SK-N-SH treated with all-trans-retinoic acid at 6 μM for 48 hours (cell line): ENCODE results near the gene STARD5.

Source experiments
- ATAC-seq: fragments of 200-7000 bp; cut with Tn5 transposase; 3 replicates; pipeline ENCODE4 v1.9.1; 2020; ENCODE audit warnings: mild to moderate bottlenecking, moderate library complexity
- ARNTL ChIP-seq: fragments of 450-650 bp; formaldehyde crosslinking; IDR thresholded peaks from 2 replicates; pipeline ENCODE4 v1.5.0; 2020; ENCODE audit warnings: low read depth, mild to moderate bottlenecking, moderate library complexity, borderline replicate concordance
- BACH2 ChIP-seq: fragments of 250-450 bp; sonication (Bioruptor Pico); IDR thresholded peaks from 2 replicates; pipeline ENCODE4 v1.9.0; 2021; ENCODE audit warnings: mild to moderate bottlenecking, borderline replicate concordance
- CSDC2 ChIP-seq: fragments of 250-450 bp; sonication (Bioruptor Pico); IDR thresholded peaks from 2 replicates; pipeline ENCODE4 v1.5.0; 2020; ENCODE audit warnings: mild to moderate bottlenecking, moderate library complexity
- ESRRG ChIP-seq: fragments of 250-450 bp; sonication (Bioruptor Pico); IDR thresholded peaks from 2 replicates; pipeline ENCODE4 v1.6.1; 2021; ENCODE audit warnings: mild to moderate bottlenecking
- GLIS3 ChIP-seq: fragments of 250-450 bp; sonication (Bioruptor Pico); IDR thresholded peaks from 2 replicates; pipeline ENCODE4 v1.5.0; 2020; ENCODE audit warnings: mild to moderate bottlenecking, moderate library complexity
- ISL1 ChIP-seq: fragments of 250-450 bp; sonication (Bioruptor Pico); IDR thresholded peaks from 2 replicates; pipeline ENCODE4 v2.1.2; 2022; ENCODE audit warnings: mild to moderate bottlenecking, moderate library complexity
- OSR1 ChIP-seq: fragments of 250-450 bp; sonication (Bioruptor Pico); IDR thresholded peaks from 2 replicates; pipeline ENCODE4 v1.8.0; 2022; ENCODE audit warnings: moderate library complexity, mild to moderate bottlenecking, inconsistent platforms
- PPARA ChIP-seq: fragments of 250-450 bp; sonication (Bioruptor Pico); IDR thresholded peaks from 2 replicates; pipeline ENCODE4 v1.5.0; 2020; ENCODE audit warnings: mild to moderate bottlenecking, borderline replicate concordance
- RARB ChIP-seq: fragments of 250-450 bp; sonication (Bioruptor Pico); IDR thresholded peaks from 2 replicates; pipeline ENCODE4 v1.8.0; 2021; ENCODE audit warnings: mild to moderate bottlenecking, moderate library complexity
- TCF4 ChIP-seq: fragments of 250-450 bp; sonication (Bioruptor Pico); IDR thresholded peaks from 2 replicates; pipeline ENCODE4 v1.8.0; 2021; ENCODE audit warnings: mild to moderate bottlenecking, moderate library complexity, borderline replicate concordance
- TOX ChIP-seq: fragments of 250-450 bp; sonication (Bioruptor Pico); IDR thresholded peaks from 2 replicates; pipeline ENCODE4 v1.8.0; 2021; ENCODE audit warnings: mild to moderate bottlenecking, moderate library complexity, borderline replicate concordance
- ZFP3 ChIP-seq: fragments of 250-450 bp; sonication (Bioruptor Pico); IDR thresholded peaks from 2 replicates; pipeline ENCODE4 v1.5.0; 2020; ENCODE audit warnings: mild to moderate bottlenecking, moderate library complexity
- ZFP30 ChIP-seq: fragments of 450-650 bp; formaldehyde crosslinking; IDR thresholded peaks from 2 replicates; pipeline ENCODE4 v1.5.0; 2022; ENCODE audit warnings: mild to moderate bottlenecking, moderate library complexity
- ZNF565 ChIP-seq: fragments of 450-650 bp; formaldehyde crosslinking; conservative IDR thresholded peaks from 2 replicates; pipeline ENCODE4 v1.5.0; 2020; ENCODE audit warnings: low read depth, mild to moderate bottlenecking, moderate library complexity
- ZNF70 ChIP-seq: fragments of 450-650 bp; formaldehyde crosslinking; IDR thresholded peaks from 2 replicates; pipeline ENCODE4 v1.5.0; 2020; ENCODE audit warnings: mild to moderate bottlenecking, moderate library complexity
- ZNF8 ChIP-seq: fragments of 450-650 bp; formaldehyde crosslinking; IDR thresholded peaks from 2 replicates; pipeline ENCODE4 v1.5.0; 2020; ENCODE audit warnings: mild to moderate bottlenecking, moderate library complexity
- TF ChIP-seq, protein P1 (sequence below): fragments of 250-450 bp; sonication (Bioruptor Pico); IDR thresholded peaks from 2 replicates; pipeline ENCODE4 v1.8.0; 2020; ENCODE audit warnings: mild to moderate bottlenecking, moderate library complexity, borderline replicate concordance
- TF ChIP-seq, protein P2 (sequence below): fragments of 250-450 bp; sonication (Bioruptor Pico); IDR thresholded peaks from 2 replicates; pipeline ENCODE4 v1.5.0; 2020; ENCODE audit warnings: mild to moderate bottlenecking, moderate library complexity
- TF ChIP-seq, protein P3 (sequence below): fragments of 250-450 bp; sonication (Bioruptor Pico); IDR thresholded peaks from 2 replicates; pipeline ENCODE4 v1.5.1; 2021; ENCODE audit warnings: mild to moderate bottlenecking, moderate library complexity
- TF ChIP-seq, protein P4 (sequence below): fragments of 250-450 bp; sonication (Bioruptor Pico); IDR thresholded peaks from 2 replicates; pipeline ENCODE4 v1.5.1; 2020; ENCODE audit warnings: low read depth, mild to moderate bottlenecking, moderate library complexity
- TF ChIP-seq, protein P5 (sequence below): fragments of 250-450 bp; sonication (Bioruptor Pico); IDR thresholded peaks from 2 replicates; pipeline ENCODE4 v1.8.0; 2021; ENCODE audit warnings: low read depth, mild to moderate bottlenecking, moderate library complexity, borderline replicate concordance

The STARD5 gene

DNA sequence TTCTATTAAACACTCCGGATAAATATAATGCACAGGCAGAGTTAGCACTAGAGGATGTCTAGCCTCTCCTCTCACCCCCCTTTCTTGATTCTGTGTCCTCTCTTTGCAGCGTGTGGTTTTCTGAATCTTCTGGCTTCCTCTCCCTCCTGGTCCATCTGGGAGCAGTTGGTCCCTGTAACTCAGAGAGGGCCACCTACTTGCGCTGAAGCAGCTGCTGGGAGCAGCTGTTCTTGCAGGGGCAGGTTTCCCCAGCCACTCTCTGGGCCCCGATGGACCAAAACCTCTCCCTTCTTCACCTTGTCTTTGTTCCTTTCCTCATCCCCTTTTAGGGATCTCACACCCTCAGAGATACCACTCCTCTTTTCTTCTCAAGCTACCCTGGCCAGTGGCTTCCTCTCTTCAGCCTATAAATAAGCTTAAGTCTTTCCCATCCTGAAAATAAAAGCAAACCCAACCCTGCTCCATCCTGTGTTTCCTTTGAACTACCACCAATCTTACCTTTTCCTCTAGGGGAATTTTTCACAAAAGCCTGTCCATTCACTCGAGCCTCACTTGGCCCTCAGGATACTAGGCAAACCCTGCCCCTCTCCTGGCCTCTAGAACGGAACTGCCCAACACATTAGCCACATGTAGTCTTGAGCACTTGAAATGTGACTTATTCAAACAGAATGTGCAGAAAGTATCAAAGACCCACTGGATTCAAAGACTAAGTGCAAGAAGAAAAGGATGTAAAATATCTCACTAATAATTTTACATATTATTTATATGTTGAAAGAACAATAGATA is 59.7 kb downstream of the STARD5 start:
- TF ChIP-seq ZFP3 (CRISPR knock-in tag) (no peak), ARNTL (no peak), TCF4 (CRISPR knock-in tag) (no peak), GLIS3 (CRISPR knock-in tag) (no peak), ZNF565 (CRISPR knock-in tag) (no peak), ZNF70 (no peak), RARB (CRISPR knock-in tag) (no peak), OSR1 (CRISPR knock-in tag) (no peak), ISL1 (CRISPR knock-in tag) (no peak), PPARA (CRISPR knock-in tag) (no peak), BACH2 (CRISPR knock-in tag) (no peak), TOX (no peak), ZNF8 (CRISPR knock-in tag) (no peak), ESRRG (no peak), CSDC2 (no peak)
- TF ChIP-seq, protein P1, sequence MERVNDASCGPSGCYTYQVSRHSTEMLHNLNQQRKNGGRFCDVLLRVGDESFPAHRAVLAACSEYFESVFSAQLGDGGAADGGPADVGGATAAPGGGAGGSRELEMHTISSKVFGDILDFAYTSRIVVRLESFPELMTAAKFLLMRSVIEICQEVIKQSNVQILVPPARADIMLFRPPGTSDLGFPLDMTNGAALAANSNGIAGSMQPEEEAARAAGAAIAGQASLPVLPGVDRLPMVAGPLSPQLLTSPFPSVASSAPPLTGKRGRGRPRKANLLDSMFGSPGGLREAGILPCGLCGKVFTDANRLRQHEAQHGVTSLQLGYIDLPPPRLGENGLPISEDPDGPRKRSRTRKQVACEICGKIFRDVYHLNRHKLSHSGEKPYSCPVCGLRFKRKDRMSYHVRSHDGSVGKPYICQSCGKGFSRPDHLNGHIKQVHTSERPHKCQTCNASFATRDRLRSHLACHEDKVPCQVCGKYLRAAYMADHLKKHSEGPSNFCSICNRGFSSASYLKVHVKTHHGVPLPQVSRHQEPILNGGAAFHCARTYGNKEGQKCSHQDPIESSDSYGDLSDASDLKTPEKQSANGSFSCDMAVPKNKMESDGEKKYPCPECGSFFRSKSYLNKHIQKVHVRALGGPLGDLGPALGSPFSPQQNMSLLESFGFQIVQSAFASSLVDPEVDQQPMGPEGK (CRISPR knock-in tag): no peak
- TF ChIP-seq, protein P2, sequence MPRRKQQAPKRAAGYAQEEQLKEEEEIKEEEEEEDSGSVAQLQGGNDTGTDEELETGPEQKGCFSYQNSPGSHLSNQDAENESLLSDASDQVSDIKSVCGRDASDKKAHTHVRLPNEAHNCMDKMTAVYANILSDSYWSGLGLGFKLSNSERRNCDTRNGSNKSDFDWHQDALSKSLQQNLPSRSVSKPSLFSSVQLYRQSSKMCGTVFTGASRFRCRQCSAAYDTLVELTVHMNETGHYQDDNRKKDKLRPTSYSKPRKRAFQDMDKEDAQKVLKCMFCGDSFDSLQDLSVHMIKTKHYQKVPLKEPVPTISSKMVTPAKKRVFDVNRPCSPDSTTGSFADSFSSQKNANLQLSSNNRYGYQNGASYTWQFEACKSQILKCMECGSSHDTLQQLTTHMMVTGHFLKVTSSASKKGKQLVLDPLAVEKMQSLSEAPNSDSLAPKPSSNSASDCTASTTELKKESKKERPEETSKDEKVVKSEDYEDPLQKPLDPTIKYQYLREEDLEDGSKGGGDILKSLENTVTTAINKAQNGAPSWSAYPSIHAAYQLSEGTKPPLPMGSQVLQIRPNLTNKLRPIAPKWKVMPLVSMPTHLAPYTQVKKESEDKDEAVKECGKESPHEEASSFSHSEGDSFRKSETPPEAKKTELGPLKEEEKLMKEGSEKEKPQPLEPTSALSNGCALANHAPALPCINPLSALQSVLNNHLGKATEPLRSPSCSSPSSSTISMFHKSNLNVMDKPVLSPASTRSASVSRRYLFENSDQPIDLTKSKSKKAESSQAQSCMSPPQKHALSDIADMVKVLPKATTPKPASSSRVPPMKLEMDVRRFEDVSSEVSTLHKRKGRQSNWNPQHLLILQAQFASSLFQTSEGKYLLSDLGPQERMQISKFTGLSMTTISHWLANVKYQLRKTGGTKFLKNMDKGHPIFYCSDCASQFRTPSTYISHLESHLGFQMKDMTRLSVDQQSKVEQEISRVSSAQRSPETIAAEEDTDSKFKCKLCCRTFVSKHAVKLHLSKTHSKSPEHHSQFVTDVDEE (CRISPR knock-in tag): no peak
- TF ChIP-seq, protein P3, sequence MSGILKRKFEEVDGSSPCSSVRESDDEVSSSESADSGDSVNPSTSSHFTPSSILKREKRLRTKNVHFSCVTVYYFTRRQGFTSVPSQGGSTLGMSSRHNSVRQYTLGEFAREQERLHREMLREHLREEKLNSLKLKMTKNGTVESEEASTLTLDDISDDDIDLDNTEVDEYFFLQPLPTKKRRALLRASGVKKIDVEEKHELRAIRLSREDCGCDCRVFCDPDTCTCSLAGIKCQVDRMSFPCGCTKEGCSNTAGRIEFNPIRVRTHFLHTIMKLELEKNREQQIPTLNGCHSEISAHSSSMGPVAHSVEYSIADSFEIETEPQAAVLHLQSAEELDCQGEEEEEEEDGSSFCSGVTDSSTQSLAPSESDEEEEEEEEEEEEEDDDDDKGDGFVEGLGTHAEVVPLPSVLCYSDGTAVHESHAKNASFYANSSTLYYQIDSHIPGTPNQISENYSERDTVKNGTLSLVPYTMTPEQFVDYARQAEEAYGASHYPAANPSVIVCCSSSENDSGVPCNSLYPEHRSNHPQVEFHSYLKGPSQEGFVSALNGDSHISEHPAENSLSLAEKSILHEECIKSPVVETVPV (CRISPR knock-in tag): no peak
- TF ChIP-seq, protein P4, sequence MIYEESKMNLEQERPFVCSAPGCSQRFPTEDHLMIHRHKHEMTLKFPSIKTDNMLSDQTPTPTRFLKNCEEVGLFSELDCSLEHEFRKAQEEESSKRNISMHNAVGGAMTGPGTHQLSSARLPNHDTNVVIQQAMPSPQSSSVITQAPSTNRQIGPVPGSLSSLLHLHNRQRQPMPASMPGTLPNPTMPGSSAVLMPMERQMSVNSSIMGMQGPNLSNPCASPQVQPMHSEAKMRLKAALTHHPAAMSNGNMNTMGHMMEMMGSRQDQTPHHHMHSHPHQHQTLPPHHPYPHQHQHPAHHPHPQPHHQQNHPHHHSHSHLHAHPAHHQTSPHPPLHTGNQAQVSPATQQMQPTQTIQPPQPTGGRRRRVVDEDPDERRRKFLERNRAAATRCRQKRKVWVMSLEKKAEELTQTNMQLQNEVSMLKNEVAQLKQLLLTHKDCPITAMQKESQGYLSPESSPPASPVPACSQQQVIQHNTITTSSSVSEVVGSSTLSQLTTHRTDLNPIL (CRISPR knock-in tag): no peak
- TF ChIP-seq, protein P5, sequence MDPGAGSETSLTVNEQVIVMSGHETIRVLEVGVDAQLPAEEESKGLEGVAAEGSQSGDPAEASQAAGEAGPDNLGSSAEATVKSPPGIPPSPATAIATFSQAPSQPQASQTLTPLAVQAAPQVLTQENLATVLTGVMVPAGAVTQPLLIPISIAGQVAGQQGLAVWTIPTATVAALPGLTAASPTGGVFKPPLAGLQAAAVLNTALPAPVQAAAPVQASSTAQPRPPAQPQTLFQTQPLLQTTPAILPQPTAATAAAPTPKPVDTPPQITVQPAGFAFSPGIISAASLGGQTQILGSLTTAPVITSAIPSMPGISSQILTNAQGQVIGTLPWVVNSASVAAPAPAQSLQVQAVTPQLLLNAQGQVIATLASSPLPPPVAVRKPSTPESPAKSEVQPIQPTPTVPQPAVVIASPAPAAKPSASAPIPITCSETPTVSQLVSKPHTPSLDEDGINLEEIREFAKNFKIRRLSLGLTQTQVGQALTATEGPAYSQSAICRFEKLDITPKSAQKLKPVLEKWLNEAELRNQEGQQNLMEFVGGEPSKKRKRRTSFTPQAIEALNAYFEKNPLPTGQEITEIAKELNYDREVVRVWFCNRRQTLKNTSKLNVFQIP (CRISPR knock-in tag): no peak

DNA sequence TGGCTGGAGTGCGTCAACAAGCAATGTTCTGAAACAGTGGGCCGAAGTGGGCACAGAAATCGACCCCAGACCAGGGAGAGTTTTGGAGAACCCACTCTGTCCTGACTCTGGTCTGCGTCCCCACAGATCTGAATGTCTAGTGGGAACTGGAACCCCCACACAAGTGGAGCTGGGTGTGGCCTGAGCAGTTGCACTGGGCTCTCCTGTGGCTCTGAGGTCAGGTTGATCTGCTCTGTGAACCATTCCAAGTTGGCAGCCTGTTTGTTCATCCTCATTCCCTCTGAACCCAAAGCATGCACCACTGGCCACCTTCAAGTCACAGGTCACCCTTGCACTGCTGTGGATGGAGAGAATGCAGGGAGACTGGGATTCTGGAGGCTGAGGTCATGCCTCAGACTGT is 60.5 kb downstream of the STARD5 start:
- no peak for TF ChIP-seq TOX

More for the DNA sequence above, 59.7 kb downstream of the STARD5 start:
- no peak for ATAC-seq

DNA sequence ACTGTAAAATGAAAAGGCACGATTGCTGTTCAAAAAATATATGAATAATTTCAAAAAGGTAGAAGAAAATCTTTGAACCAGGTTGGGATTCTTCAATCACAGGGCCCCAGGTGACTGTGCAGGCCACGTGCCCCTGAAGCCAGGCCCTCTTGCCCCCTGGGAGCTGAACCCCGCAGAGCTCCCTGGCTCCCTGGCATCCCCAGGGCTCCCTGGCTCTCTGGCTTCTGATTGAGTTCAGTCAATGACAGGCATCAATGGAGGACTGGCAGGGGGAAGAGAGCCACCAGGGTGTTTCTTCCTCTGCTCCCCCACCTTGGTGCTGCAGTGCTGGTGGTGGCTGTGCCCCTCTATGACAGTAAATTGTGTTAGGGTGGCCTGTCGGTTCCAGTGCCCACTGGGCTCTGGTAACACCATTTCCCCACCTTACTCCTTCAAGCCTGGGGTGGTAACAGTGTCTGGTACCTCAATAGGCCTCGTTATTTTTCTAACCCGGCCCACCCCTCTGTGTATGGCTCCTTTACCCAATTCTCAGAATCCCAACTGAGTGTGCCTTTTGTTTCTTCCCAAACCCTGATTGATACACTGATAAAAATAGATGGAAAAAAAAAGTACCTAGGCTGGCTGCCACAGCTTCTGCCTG is 62.6 kb downstream of the STARD5 start:
- TF ChIP-seq GLIS3 (CRISPR knock-in tag) (no peak), ESRRG (no peak), TOX (no peak), ZFP30 (CRISPR knock-in tag) (no peak), ZNF8 (CRISPR knock-in tag) (no peak), ZFP3 (CRISPR knock-in tag) (no peak)
- TF ChIP-seq, protein P5 (CRISPR knock-in tag): no peak
- TF ChIP-seq, protein P2 (CRISPR knock-in tag): no peak
- no peak for ATAC-seq

More for the DNA sequence above, 60.5 kb downstream of the STARD5 start:
- no peak for ATAC-seq
